Esophagus (tissue), 2 donors: ENCODE results near the gene ARSB. TPM values are rescaled to one million over a fixed set of nuclear protein-coding genes. Genes with fewer than 3 reads are reported as not detected.
"Not testable (repeated sequence)": the region's sequence is repeated elsewhere in the genome, so short reads cannot be mapped to it uniquely, and the experiment has no call there.

ENCODE experiments used
- H3K27ac ChIP-seq, 2 donors: one replicate each; pipeline ENCODE4 v1.5.1; 2013; ENCODE audit warnings: low read depth in 2 of 2, mild to moderate bottlenecking in 2 of 2, inconsistent platforms in 1 of 2, low read length in 1 of 2, moderate library complexity in 1 of 2
- H3K27me3 ChIP-seq, 2 donors: one replicate each; pipeline ENCODE4 v1.6.1; 2013; ENCODE audit warnings: low read length in 2 of 2, control low read depth in 1 of 2, mild to moderate bottlenecking in 1 of 2; ENCODE audit not compliant: insufficient read depth in 2 of 2, control insufficient read depth in 1 of 2
- H3K36me3 ChIP-seq, 2 donors: one replicate each; pipeline ENCODE4 v1.6.1; 2013; ENCODE audit warnings: low read length in 1 of 2; ENCODE audit not compliant: control insufficient read depth in 2 of 2, insufficient read depth in 2 of 2
- H3K4me1 ChIP-seq, 2 donors: one replicate each; pipeline ENCODE4 v1.6.1; 2013; ENCODE audit warnings: low read length in 1 of 2; ENCODE audit not compliant: control insufficient read depth in 2 of 2, insufficient read depth in 2 of 2
- H3K4me3 ChIP-seq, 2 donors: one replicate each; pipeline ENCODE4 v1.5.1; 2013; ENCODE audit warnings: low read length in 2 of 2, mild to moderate bottlenecking in 2 of 2, low read depth in 1 of 2, moderate library complexity in 1 of 2
- H3K9me3 ChIP-seq, 2 donors: one replicate each; pipeline ENCODE4 v1.6.1; 2013; ENCODE audit warnings: mild to moderate bottlenecking in 2 of 2, low read depth in 1 of 2, low read length in 1 of 2, moderate library complexity in 1 of 2; ENCODE audit not compliant: control insufficient read depth in 2 of 2, insufficient read depth in 1 of 2
- WGBS, 2 donors: extraction: QIAGEN DNeasy Blood & Tissue Kit; methylation state at CpG; one replicate each; pipeline ENCODE4 v1.1.7; 2013; 5-methylcytosine and 5-hydroxymethylcytosine counted together
- polyA plus RNA-seq, 2 donors: library from polyadenylated mRNA; stranded (reverse); fragments of 200-250 nt; gene quantifications; one replicate each; pipeline ENCODE4 v1.2.3, GENCODE V29; 2013
- donor health status: healthy with polysubstance abuse.
- donor health status: Bipolar disorder and iron deficiency.

The ARSB gene
- polyA plus RNA-seq, 2 donors, result 0.61 to 1.7 TPM

GRCh38 chr5:78886341-78887230 lies 98.5 kb downstream of the ARSB start:
- WGBS, 2 donors, result 83 to 91% methylated on average over 2 of the region's 2 CpGs
- no peak overlapping the region for H3K4me3 ChIP-seq
- no peaks in the 10 kb centered on the region for H3K27me3 ChIP-seq
- no peaks in the 10 kb centered on the region for H3K4me1 ChIP-seq
- H3K27ac ChIP-seq, result no peak overlapping the region
- no peaks in the 10 kb centered on the region for H3K9me3 ChIP-seq
- peaks cover 0 to 2% of the 10 kb centered on the region in 2 donors for H3K36me3 ChIP-seq

DNA sequence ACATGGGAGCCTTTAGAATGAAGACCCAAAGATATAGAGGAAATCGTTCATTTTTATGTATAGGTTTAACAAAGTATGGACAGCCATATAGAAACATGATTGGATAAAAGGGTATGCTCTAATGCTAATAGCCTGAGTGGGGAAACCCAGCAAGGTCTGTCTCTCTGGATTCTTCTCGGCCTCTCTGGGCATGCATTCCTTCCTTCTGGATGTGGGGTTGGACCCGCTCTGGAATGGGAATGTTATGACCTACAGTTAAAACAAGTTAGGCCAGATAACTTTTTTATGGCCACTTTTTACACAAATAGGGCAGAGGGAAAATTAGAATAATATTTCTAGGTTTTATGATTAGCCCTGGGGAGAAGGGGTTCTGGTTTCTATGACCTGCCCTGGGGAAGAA lies 103.2 kb downstream of the ARSB start:
- Histone ChIP-seq H3K4me1 (no peaks in the 10 kb centered on the region), H3K4me3 (no peak overlapping the region), H3K36me3 (peaks cover 0 to 2% of the 10 kb centered on the region in 2 donors), H3K27ac (no peak overlapping the region), H3K9me3 (no peaks in the 10 kb centered on the region), H3K27me3 (no peaks in the 10 kb centered on the region)
- 58 to 87% methylated on average over 3 of the region's 3 CpGs for WGBS, 2 donors

GRCh38 chr5:78879516-78879915 lies 105.6 kb downstream of the ARSB start:
- Histone ChIP-seq H3K27me3 (no peaks in the 10 kb centered on the region), H3K36me3 (no peaks in the 10 kb centered on the region), H3K4me3 (no peak overlapping the region), H3K9me3 (no peaks in the 10 kb centered on the region), H3K4me1 (no peaks in the 10 kb centered on the region), H3K27ac (no peak overlapping the region)
- WGBS, 2 donors, result 87 to 88% methylated on average over 10 of the region's 10 CpGs

- not testable (repeated sequence) for H3K4me3 ChIP-seq, H3K9me3 ChIP-seq, H3K4me1 ChIP-seq, H3K27me3 ChIP-seq, H3K27ac ChIP-seq, H3K36me3 ChIP-seq
- 92 to 93% methylated on average over 2 of the region's 2 CpGs for WGBS, 2 donors
These were observed 119.0 kb downstream of the ARSB start for GRCh38 chr5:78866076-78866475.

DNA sequence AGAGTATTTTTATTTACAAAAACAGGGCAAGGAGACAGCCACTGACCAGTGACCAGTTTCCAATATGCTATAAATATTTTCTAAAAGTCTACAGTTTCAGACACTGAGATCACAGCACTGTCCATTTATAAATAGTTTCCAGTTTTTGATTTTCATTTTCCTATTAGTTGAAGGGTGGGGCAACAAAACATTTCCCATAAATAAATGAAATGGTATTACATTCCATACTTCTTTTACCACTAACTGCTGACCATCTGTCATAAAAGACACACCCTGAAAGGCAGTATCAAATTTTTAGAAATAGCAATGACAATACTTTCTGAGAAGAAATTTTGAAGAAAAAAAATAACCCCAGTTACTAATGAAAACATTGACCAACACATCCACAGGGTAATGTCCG lies 126.7 kb downstream of the ARSB start:
- H3K36me3 ChIP-seq, result peaks cover 0 to 2% of the 10 kb centered on the region in 2 donors
- H3K4me3 ChIP-seq, result no peak overlapping the region
- no peaks in the 10 kb centered on the region for H3K27me3 ChIP-seq
- 68 to 70% methylated on average over 1 of the region's 1 CpG for WGBS, 2 donors
- H3K4me1 ChIP-seq, result no peaks in the 10 kb centered on the region
- H3K27ac ChIP-seq, result no peak overlapping the region
- H3K9me3 ChIP-seq, result no peaks in the 10 kb centered on the region

DNA sequence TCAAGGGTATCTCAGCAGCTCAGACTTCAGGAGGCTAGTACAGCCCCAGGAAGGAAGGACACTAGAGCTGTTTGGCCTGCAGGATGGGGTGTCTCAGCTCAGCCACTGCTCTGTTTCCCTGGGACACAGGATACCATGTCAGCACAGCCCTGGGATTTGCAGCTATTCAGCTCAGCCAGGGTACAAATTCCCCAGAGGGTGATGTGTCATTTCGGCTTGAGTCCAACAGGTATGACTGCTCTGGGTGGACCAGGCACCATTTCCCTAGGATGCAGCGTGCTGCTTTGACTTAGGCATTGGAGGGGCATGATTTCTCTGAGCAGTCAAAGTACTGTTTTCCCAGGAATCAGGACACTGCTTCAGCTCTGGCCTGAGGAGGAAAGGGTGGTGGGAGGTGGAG lies 130.1 kb downstream of the ARSB start:
- H3K4me1 ChIP-seq, result no peaks in the 10 kb centered on the region
- H3K9me3 ChIP-seq, result no peaks in the 10 kb centered on the region
- no peaks in the 10 kb centered on the region for H3K27me3 ChIP-seq
- H3K27ac ChIP-seq, result no peak overlapping the region
- WGBS, 2 donors, result 87 to 95% methylated on average over 2 of the region's 2 CpGs
- no peak overlapping the region for H3K4me3 ChIP-seq
- H3K36me3 ChIP-seq, result peaks cover 0 to 2% of the 10 kb centered on the region in 2 donors

GRCh38 chr5:78851891-78852290 lies 133.2 kb downstream of the ARSB start:
- WGBS, 2 donors, result 97 to 100% methylated on average over 3 to 4 of the region's 4 CpGs

DNA sequence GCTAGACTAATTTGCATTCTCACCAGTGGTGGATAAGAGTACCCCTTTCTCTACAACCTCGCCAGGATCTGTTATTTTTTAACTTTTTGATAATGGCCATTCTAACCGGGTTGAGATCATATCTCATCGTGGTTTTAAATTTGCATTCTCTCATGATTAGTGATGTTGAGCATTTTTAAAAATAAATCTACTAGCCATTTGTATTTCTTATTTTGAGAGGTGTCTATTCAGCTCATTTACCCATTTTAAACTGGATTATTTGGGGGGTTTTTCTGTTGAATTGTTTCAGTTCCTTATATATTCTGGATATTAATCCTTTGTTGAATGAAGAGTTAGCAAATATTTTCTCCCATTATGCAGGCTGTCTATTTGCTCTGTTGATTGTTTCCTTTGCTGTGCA lies 139.6 kb downstream of the ARSB start:
- Histone ChIP-seq H3K4me3 (no peak overlapping the region), H3K9me3 (no peaks in the 10 kb centered on the region), H3K27ac (no peak overlapping the region), H3K36me3 (no peaks in the 10 kb centered on the region), H3K27me3 (no peaks in the 10 kb centered on the region), H3K4me1 (no peaks in the 10 kb centered on the region)
- WGBS, 2 donors, result 86 to 87% methylated on average over 3 of the region's 3 CpGs

More at GRCh38 chr5:78851891-78852290, 133.2 kb downstream of the ARSB start:
- H3K27ac ChIP-seq, H3K27me3 ChIP-seq, H3K4me3 ChIP-seq, H3K4me1 ChIP-seq, H3K9me3 ChIP-seq, H3K36me3 ChIP-seq: not testable (repeated sequence)

DNA sequence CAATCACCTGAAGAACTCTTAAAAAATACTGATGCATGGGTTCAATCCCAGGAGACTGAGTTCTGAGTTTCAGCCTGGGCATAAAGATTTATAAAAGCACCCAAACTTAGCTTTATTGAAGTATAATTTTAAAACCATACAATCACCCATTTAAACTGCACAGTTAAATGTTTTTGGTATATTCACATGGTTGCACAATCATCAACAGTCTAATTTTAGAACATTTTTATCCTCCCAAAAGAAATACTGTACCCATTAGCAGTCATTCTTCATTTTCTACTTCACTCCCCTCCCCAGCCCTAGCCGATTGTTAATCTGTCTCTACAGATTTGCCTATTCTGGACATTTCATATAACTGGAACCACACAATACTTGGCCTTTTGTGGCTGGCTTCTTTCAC lies 141.7 kb downstream of the ARSB start:
- Histone ChIP-seq H3K27me3 (no peaks in the 10 kb centered on the region), H3K36me3 (no peaks in the 10 kb centered on the region), H3K4me1 (no peaks in the 10 kb centered on the region), H3K9me3 (no peaks in the 10 kb centered on the region), H3K27ac (no peak overlapping the region), H3K4me3 (no peak overlapping the region)
- WGBS, 2 donors, result 78 to 85% methylated on average over 1 of the region's 1 CpG

DNA sequence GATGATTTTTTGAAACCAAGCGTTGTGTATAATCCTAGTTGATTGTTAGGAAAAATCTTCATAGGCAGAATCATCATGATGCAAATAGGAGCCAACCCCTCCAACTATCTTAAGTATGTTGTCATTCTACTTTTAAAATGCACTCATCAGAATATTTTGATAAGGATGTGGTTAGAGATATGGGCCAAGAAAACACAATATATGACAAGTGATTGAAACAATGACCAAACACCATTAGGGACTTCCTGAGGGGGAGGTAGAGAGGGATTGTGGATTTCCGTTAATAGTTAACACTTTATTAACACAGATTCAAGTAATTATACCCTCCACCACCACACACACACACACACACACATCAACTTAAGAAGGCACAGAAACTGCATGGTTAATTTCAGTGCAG lies 143.3 kb downstream of the ARSB start:
- WGBS, 2 donors, result 77 to 84% methylated on average over 2 of the region's 2 CpGs
- H3K4me1 ChIP-seq, result peaks cover 0 to 2% of the 10 kb centered on the region in 2 donors

More for the DNA sequence above, 143.3 kb downstream of the ARSB start:
- Histone ChIP-seq H3K36me3 (no peaks in the 10 kb centered on the region), H3K4me3 (no peak overlapping the region), H3K27ac (no peak overlapping the region), H3K9me3 (no peaks in the 10 kb centered on the region), H3K27me3 (no peaks in the 10 kb centered on the region)
